ENCODE data around the gene SLC38A10.

Gene SLC38A10

GRCh38 chr17:81331527-81332043, 36.5 kb upstream of the SLC38A10 start:
- no peak for DNase-seq (ENCODE audit: low spot score)

- no peak for DNase-seq (ENCODE audit: low spot score)
These were observed 35.8 kb upstream of the SLC38A10 start for GRCh38 chr17:81330884-81331245.

GRCh38 chr17:81329927-81330883, 35.1 kb upstream of the SLC38A10 start:
- DNase-seq (ENCODE audit: low spot score) = peak; percentile 66

- peak; percentile 91 for DNase-seq (ENCODE audit: low spot score)
These were observed 34.1 kb upstream of the SLC38A10 start for GRCh38 chr17:81328978-81329926.

- no peak for DNase-seq (ENCODE audit: low spot score)
These were observed 33.4 kb upstream of the SLC38A10 start for GRCh38 chr17:81328489-81328888.

GRCh38 chr17:81325714-81326358, 30.7 kb upstream of the SLC38A10 start:
- DNase-seq (ENCODE audit: low spot score) = no peak

- no peak for DNase-seq (ENCODE audit: low spot score)
These were observed 30.0 kb upstream of the SLC38A10 start for GRCh38 chr17:81324851-81325713.

- DNase-seq (ENCODE audit: low spot score) = no peak
These were observed 29.2 kb upstream of the SLC38A10 start for GRCh38 chr17:81324177-81324850.

GRCh38 chr17:81323411-81323868, 28.3 kb upstream of the SLC38A10 start:
- DNase-seq (ENCODE audit: low spot score) = no peak

- no peak for DNase-seq (ENCODE audit: low spot score)
These were observed 27.9 kb upstream of the SLC38A10 start for GRCh38 chr17:81323083-81323369.

- DNase-seq (ENCODE audit: low spot score) = peak; percentile 77
These were observed 27.4 kb upstream of the SLC38A10 start for GRCh38 chr17:81322271-81323082.

- DNase-seq (ENCODE audit: low spot score) = no peak
These were observed 23.0 kb upstream of the SLC38A10 start for GRCh38 chr17:81317961-81318605.

GRCh38 chr17:81317530-81317821, 22.4 kb upstream of the SLC38A10 start:
- DNase-seq (ENCODE audit: low spot score) = no peak

- DNase-seq (ENCODE audit: low spot score) = no peak
These were observed 20.8 kb upstream of the SLC38A10 start for GRCh38 chr17:81315885-81316391.

GRCh38 chr17:81315129-81315884, 20.2 kb upstream of the SLC38A10 start:
- no peak for DNase-seq (ENCODE audit: low spot score)

- DNase-seq (ENCODE audit: low spot score) = no peak
These were observed 19.4 kb upstream of the SLC38A10 start for GRCh38 chr17:81314398-81315081.

GRCh38 chr17:81313776-81314397, 18.8 kb upstream of the SLC38A10 start:
- no peak for DNase-seq (ENCODE audit: low spot score)
